Transverse colon (tissue), 4 donors: ENCODE results near the gene APBB2. TPM values are rescaled to one million over a fixed set of nuclear protein-coding genes. Genes with fewer than 3 reads are reported as not detected.

ENCODE experiments used
- DNase-seq: peaks from one replicate; pipeline ENCODE4 v3.0.0-alpha.2; 2019
- H3K27ac ChIP-seq, 4 donors: fragments of 200-600 bp; sonication (generic); 2 replicates each; pipeline ENCODE4 v1.5.1; 2016 to 2018; ENCODE audit warnings: inconsistent platforms in 4 of 4
- H3K27me3 ChIP-seq: fragments of 200-600 bp; sonication (generic); 2 replicates; pipeline ENCODE4 v1.5.1; 2017; ENCODE audit warnings: inconsistent platforms
- H3K36me3 ChIP-seq, 4 donors: fragments of 200-600 bp; sonication (generic); 2 replicates each; pipeline ENCODE4 v1.5.1; 2017 to 2019; ENCODE audit warnings: inconsistent platforms in 4 of 4
- H3K4me1 ChIP-seq, 4 donors: fragments of 200-600 bp; sonication (generic); 2 replicates each; pipeline ENCODE4 v1.5.1; 2017 to 2020; ENCODE audit warnings: inconsistent platforms in 4 of 4
- H3K4me3 ChIP-seq, 4 donors: fragments of 200-600 bp; sonication (generic); 1 replicate in 1 of 4; 2 replicates in 3 of 4; pipeline versions ENCODE4 v1.5.1 to v1.6.1; 2017 to 2019; ENCODE audit warnings: inconsistent platforms in 4 of 4
- H3K9me3 ChIP-seq, 2 donors: fragments of 200-600 bp; sonication (generic); 2 replicates each; pipeline ENCODE4 v1.5.1; 2017 to 2019; ENCODE audit warnings: inconsistent platforms in 2 of 2
- CTCF ChIP-seq, 5 experiments: fragments of 200-600 bp in 3 of 5; fragments of 450-650 bp in 2 of 5; sonication (generic) in 3 of 5; IDR thresholded peaks; 1 replicate in 2 of 5; 2 replicates in 3 of 5; pipeline ENCODE4 v1.5.1; 2016 to 2017; ENCODE audit warnings: antibody characterized with exemption in 5 of 5, inconsistent platforms in 3 of 5, mild to moderate bottlenecking in 2 of 5, moderate library complexity in 1 of 5
- EP300 ChIP-seq: sonication (generic); formaldehyde crosslinking; IDR thresholded peaks from one replicate; pipeline ENCODE4 v1.6.1; 2017; ENCODE audit warnings: antibody characterized with exemption, low read depth
- POLR2A ChIP-seq: fragments of 450-650 bp; IDR thresholded peaks from one replicate; pipeline ENCODE4 v1.6.1; 2016; ENCODE audit warnings: antibody characterized with exemption, mild to moderate bottlenecking, moderate library complexity
- POLR2AphosphoS5 ChIP-seq, 3 donors: sonication (generic); formaldehyde crosslinking; IDR thresholded peaks; one replicate each; pipeline ENCODE4 v1.6.1; 2016; ENCODE audit warnings: antibody characterized with exemption in 3 of 3
- whole genome bisulfite sequencing, 2 donors: methylation state at CpG; one replicate each; pipeline ENCODE4 v1.1.5; 2018; ENCODE audit warnings: low coverage in 1 of 2; 5-methylcytosine and 5-hydroxymethylcytosine counted together
- in situ Hi-C, 4 donors: fragments of 200-750 bp; cut with MboI; loops; one replicate each; pipeline versions ENCODE4 v1.15.0 to v1.15.1; 2017; ENCODE audit warnings: low sequenced_read_pairs in 3 of 4, low pct_ligation_motif_present in 1 of 4, low pct_unique_long_range_greater_than_20kb in 1 of 4
- intact Hi-C: fragments of 100-400 bp; cut with DNase I; formaldehyde crosslinking; loops from one replicate; pipeline ENCODE4 v1.15.1; 2023; ENCODE audit warnings: low total_unique reads
- total RNA-seq, 4 donors: library from RNA; depleted of rRNA; stranded (reverse); fragments of >200 nt; gene quantifications; one replicate each; pipeline ENCODE4 v1.1.0, GENCODE V29; 2016

Gene APBB2
- total RNA-seq, 4 donors from 2014 or later = 37.1 to 138 (median 90.1) TPM

GRCh38 chr4:40966091-40966490, 248.3 kb downstream of the APBB2 start:
- Histone ChIP-seq H3K4me3 (no peak overlapping the region), H3K36me3 (no peaks in the 10 kb centered on the region), H3K9me3 (no peaks in the 10 kb centered on the region), H3K27ac (no peak overlapping the region), H3K27me3 (no peaks in the 10 kb centered on the region), H3K4me1 (no peaks in the 10 kb centered on the region)
- DNase-seq = no peak
- in situ Hi-C loops = no loop called here
- no peak for TF ChIP-seq POLR2AphosphoS5 (IDR thresholded peaks at IDR 0.05)
- TF ChIP-seq CTCF (IDR thresholded peaks at IDR 0.05) = no peak
- no peak for TF ChIP-seq EP300
- TF ChIP-seq POLR2A = no peak
- intact Hi-C loops = no loop called here
- 57 to 78% methylated on average over 2 to 5 of the region's 5 CpGs for WGBS, 2 donors

- DNase-seq = no peak
- H3K9me3 ChIP-seq = no peaks in the 10 kb centered on the region
- intact Hi-C loops (no loop called here), in situ Hi-C loops (no loop called here)
- no peak overlapping the region for H3K4me3 ChIP-seq
- no peaks in the 10 kb centered on the region for H3K27me3 ChIP-seq
- WGBS, 2 donors = 93 to 100% methylated on average over 1 of the region's 1 CpG
- no peaks in the 10 kb centered on the region for H3K36me3 ChIP-seq
- no peaks in the 10 kb centered on the region for H3K4me1 ChIP-seq
- TF ChIP-seq POLR2A = no peak
- no peak for TF ChIP-seq POLR2AphosphoS5 (IDR thresholded peaks at IDR 0.05)
- TF ChIP-seq CTCF (IDR thresholded peaks at IDR 0.05) = no peak
- TF ChIP-seq EP300 = no peak
- no peak overlapping the region for H3K27ac ChIP-seq
Observed at GRCh38 chr4:40963897-40964478, 250.4 kb downstream of the APBB2 start.

GRCh38 chr4:40962551-40963180, 251.7 kb downstream of the APBB2 start:
- 88 to 89% methylated on average over 7 of the region's 7 CpGs for WGBS, 2 donors
- Histone ChIP-seq H3K27me3 (no peaks in the 10 kb centered on the region), H3K36me3 (no peaks in the 10 kb centered on the region), H3K9me3 (no peaks in the 10 kb centered on the region), H3K4me1 (no peaks in the 10 kb centered on the region), H3K27ac (no peak overlapping the region), H3K4me3 (no peak overlapping the region)
- intact Hi-C loops = no loop called here
- DNase-seq = no peak
- in situ Hi-C loops = no loop called here
- TF ChIP-seq EP300 (no peak), POLR2AphosphoS5 (IDR thresholded peaks at IDR 0.05) (no peak), POLR2A (no peak), CTCF (IDR thresholded peaks at IDR 0.05) (no peak)

GRCh38 chr4:40960941-40961340, 253.4 kb downstream of the APBB2 start:
- 86 to 91% methylated on average over 1 of the region's 1 CpG for WGBS, 2 donors
- in situ Hi-C loops = no loop called here
- Histone ChIP-seq H3K36me3 (no peaks in the 10 kb centered on the region), H3K27ac (no peak overlapping the region), H3K4me1 (no peaks in the 10 kb centered on the region), H3K27me3 (no peaks in the 10 kb centered on the region), H3K4me3 (no peak overlapping the region), H3K9me3 (no peaks in the 10 kb centered on the region)
- intact Hi-C loops = no loop called here
- DNase-seq = no peak
- TF ChIP-seq EP300 = no peak
- TF ChIP-seq CTCF (IDR thresholded peaks at IDR 0.05) = no peak
- no peak for TF ChIP-seq POLR2AphosphoS5 (IDR thresholded peaks at IDR 0.05)
- no peak for TF ChIP-seq POLR2A
